Body of pancreas (tissue), 4 donors: Measurements from ENCODE around the gene SETBP1.

ENCODE experiments used
- POLR2A ChIP-seq, 3 donors: fragments of 450-650 bp; IDR thresholded peaks; one replicate each; pipeline ENCODE4 v1.6.1; 2016; ENCODE audit warnings: antibody characterized with exemption in 3 of 3, mild to moderate bottlenecking in 2 of 3
- TF ChIP-seq, protein P1 (sequence below), 7 experiments: fragments of 450-650 bp in 4 of 7; fragments of 200-600 bp in 3 of 7; sonication (generic) in 3 of 7; IDR thresholded peaks; one replicate each; pipeline ENCODE4 v1.5.1; 2016 to 2019; ENCODE audit warnings: antibody characterized with exemption in 7 of 7

DNA sequence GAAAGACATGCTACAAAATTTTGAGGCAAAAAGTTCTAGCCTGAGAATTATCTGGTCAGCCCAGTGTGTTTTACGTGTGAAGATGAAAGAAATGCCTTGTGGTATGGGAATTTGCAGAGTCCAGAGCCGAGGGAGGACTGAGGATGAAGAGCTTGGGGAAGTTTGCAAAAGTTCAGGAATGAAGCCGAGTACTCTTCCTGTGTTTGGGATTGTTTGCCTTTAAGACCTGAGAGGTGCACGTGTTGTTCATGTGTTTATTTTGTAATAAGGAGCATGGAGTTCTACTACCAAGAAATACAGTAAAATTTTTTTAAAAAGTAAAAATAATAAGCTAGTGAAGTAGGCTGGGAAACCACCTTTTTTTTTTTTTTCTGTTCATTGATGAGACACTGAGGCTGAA, 14.8 kb downstream of the SETBP1 start:
- TF ChIP-seq, protein P1, sequence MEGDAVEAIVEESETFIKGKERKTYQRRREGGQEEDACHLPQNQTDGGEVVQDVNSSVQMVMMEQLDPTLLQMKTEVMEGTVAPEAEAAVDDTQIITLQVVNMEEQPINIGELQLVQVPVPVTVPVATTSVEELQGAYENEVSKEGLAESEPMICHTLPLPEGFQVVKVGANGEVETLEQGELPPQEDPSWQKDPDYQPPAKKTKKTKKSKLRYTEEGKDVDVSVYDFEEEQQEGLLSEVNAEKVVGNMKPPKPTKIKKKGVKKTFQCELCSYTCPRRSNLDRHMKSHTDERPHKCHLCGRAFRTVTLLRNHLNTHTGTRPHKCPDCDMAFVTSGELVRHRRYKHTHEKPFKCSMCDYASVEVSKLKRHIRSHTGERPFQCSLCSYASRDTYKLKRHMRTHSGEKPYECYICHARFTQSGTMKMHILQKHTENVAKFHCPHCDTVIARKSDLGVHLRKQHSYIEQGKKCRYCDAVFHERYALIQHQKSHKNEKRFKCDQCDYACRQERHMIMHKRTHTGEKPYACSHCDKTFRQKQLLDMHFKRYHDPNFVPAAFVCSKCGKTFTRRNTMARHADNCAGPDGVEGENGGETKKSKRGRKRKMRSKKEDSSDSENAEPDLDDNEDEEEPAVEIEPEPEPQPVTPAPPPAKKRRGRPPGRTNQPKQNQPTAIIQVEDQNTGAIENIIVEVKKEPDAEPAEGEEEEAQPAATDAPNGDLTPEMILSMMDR (IDR thresholded peaks at IDR 0.05): no peak
- no peak for TF ChIP-seq POLR2A (IDR thresholded peaks at IDR 0.05)
